RWPE1 (cell line): ENCODE results near the gene OGFOD3.

Experiments used
- CTCF ChIA-PET: fragments of 350-600 bp; sonication (Branson Sonifier 250); formaldehyde crosslinking; extraction: SDS; loops from one replicate; lab custom pipeline; 2021; lab: Yijun Ruan, JAX
- POLR2A ChIA-PET: fragments of 400-600 bp; formaldehyde crosslinking; extraction: SDS; loops from one replicate; lab custom pipeline; 2020; ENCODE audit warnings: antibody characterized with exemption; ENCODE audit not compliant: low non-redundant PET; lab: Yijun Ruan, JAX
- DNase-seq: peaks from one replicate; pipeline ENCODE4 v3.0.0; 2012; ENCODE audit warnings: low spot score
- H3K27ac ChIP-seq: fragments of 450-650 bp; 2 replicates; pipeline ENCODE4 v1.5.1; 2017
- TF ChIP-seq, protein P1 (sequence below): fragments of 450-650 bp; conservative IDR thresholded peaks from 2 replicates; pipeline ENCODE4 v1.5.1; 2017; ENCODE audit warnings: low read depth, mild to moderate bottlenecking

The OGFOD3 gene

DNA sequence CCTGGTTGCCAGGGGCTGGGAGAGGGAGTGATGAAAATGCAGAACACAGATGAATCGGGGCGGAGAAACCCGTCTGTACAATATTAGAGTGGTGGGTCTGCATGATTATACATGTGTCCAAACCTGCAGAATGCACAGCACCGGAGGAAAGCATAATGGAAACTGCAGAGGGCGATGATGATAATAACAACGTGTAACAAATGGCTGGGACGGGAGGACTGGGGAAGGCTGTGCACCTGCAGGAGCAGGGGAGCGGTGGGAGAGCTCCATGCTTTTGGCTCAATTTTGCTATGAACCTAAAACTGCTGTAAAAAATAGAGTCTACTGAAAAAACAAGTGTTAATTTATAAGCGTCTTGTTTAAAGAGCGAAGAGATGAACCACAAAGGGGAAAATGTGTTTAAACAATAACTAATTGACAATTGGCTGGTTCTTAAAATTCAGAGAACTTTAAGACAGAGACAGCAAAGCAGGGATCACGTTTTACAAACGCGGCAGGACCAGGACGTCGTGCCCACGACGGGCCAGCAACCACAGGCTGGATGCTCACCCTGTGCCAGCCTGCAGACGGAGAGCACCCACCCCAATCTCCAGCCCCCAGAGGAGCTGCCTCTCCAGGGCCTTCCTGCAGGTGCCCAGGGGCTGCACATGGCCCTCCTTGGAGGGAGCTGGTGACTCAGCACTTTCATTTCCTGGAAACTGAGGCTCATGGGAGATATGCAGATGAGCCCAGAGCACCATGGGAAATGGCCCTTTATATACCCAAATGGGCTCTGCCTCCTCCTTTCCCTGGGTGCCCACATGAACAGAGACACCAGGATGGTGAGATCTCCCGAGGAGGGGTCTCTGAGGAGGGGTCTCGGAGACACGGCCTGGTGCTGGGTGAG lies 59.7 kb downstream of the OGFOD3 start, which contains the start of gene TEX19:
Gene TEX19 (plus strand): TSS at position 783 of the 886 bp plus-strand sequence. CDS start 2,904 bp downstream, outside the sequence.
- DNase-seq, result no peak
- H3K27ac ChIP-seq, result no peak within 1 kb of the TSS
- TF ChIP-seq, protein P1, sequence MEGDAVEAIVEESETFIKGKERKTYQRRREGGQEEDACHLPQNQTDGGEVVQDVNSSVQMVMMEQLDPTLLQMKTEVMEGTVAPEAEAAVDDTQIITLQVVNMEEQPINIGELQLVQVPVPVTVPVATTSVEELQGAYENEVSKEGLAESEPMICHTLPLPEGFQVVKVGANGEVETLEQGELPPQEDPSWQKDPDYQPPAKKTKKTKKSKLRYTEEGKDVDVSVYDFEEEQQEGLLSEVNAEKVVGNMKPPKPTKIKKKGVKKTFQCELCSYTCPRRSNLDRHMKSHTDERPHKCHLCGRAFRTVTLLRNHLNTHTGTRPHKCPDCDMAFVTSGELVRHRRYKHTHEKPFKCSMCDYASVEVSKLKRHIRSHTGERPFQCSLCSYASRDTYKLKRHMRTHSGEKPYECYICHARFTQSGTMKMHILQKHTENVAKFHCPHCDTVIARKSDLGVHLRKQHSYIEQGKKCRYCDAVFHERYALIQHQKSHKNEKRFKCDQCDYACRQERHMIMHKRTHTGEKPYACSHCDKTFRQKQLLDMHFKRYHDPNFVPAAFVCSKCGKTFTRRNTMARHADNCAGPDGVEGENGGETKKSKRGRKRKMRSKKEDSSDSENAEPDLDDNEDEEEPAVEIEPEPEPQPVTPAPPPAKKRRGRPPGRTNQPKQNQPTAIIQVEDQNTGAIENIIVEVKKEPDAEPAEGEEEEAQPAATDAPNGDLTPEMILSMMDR, result no peak
- ChIA-PET POLR2A (no interaction called here), CTCF (interaction anchor here (0.7 to 0.9 kb wide), 2 partner anchors 178 to 455 kb away, joined by 3 read pairs; no protein-coding TSS in a partner anchor)

DNA sequence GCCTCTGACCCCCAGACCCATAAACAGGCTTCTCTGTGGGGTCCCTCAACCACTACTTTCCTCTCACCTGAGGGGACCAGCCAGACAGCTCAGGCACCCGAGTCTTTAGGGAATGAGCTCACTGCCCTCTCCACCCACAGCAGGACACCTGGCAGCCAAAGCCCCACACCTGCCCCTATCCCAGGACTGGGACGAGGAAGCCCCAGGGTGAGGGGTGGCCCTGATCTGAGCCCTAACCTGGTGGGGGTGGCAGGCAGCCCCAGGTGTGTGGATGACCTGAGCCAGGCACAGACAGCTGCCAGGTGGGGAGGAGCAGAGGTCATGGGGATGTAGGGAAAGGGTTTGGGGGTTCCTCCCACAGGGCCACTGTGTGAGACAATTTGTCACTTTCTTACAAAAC lies 61.0 kb downstream of the OGFOD3 start:
- CTCF ChIA-PET, result interaction anchor here (0.6 to 0.9 kb wide), 2 partner anchors 12 to 179 kb away, joined by 3 read pairs; no protein-coding TSS in a partner anchor
- H3K27ac ChIP-seq, result no peak overlapping the region
- no peak for DNase-seq
- POLR2A ChIA-PET, result no interaction called here
- TF ChIP-seq, protein P1, result no peak

DNA sequence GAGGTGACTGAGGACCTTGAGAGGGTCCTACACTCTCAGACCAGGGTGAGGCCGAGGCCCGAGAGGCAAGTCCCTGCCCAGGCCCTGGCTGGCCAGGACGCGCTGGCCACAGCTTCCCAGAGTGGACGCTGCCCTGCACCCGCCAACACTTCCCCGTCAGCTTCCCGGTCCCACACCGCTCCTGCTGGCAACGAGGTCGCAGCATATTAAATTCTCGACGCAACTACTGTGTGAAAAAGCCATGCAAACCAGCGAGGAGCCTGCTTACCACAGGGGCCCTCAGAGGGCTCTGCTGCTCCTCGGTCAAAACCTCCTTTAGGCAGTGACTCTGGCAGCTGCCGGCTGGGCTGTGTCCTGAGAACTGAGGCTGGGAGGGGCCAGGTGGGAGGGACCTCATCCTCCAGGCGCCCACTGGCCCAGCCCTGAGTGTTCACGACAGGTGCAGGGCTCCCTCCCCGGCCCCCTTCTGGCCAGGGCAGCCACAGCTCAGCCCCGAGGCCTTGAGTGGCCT lies 61.5 kb downstream of the OGFOD3 start:
- ChIA-PET POLR2A (interaction anchor here (0.6 kb wide), 1 partner anchor 23 kb away, joined by 3 read pairs; the partner anchor contains the start of gene SECTM1), CTCF (interaction anchor here (0.8 to 1.5 kb wide), 2 partner anchors 57 to 409 kb away, joined by 3 read pairs; no protein-coding TSS in a partner anchor)
- DNase-seq, result no peak
- TF ChIP-seq, protein P1, result no peak
- H3K27ac ChIP-seq, result peak overlapping the region; percentile 67

- DNase-seq, result peak; percentile 83
- TF ChIP-seq, protein P1, result no peak
- ChIA-PET POLR2A (interaction anchor here (0.6 kb wide), 1 partner anchor 22 kb away, joined by 3 read pairs; the partner anchor contains the start of gene SECTM1), CTCF (interaction anchor here (0.6 to 1.5 kb wide), 3 partner anchors 15 to 410 kb away, joined by 3 to 5 read pairs (median 3); no protein-coding TSS in a partner anchor)
- H3K27ac ChIP-seq, result peak overlapping the region; percentile 67
Observed at GRCh38 chr17:82355770-82356427, 62.5 kb downstream of the OGFOD3 start.

- TF ChIP-seq, protein P1, result no peak
- ChIA-PET CTCF (no interaction called here), POLR2A (no interaction called here)
- no peak for DNase-seq
- H3K27ac ChIP-seq, result peak overlapping the region; percentile 67
Observed at GRCh38 chr17:82354804-82355308, 63.5 kb downstream of the OGFOD3 start.

DNA sequence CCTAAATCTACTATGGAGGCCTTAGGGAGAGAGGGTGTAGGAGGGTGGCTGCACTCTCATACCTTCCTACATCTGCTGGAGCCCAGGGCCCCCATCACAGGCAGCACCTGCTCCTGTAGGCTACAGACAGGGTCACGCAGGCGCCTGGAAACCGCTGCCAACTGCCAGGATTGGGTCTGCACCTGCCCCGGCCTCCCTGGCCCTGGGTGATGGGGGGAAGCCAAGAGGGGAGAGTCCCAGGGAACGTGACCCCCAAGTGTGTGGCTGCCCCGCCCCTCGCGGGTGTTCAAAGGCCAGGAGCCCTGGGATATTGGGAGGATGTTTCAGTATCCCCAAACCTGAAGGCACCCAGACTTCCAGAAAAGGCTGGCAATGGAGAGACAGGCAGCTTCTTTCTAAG lies 64.9 kb downstream of the OGFOD3 start:
- H3K27ac ChIP-seq, result no peak overlapping the region
- POLR2A ChIA-PET, result interaction anchor here (0.7 kb wide), 1 partner anchor 60 kb away, joined by 6 read pairs; no protein-coding TSS in a partner anchor
- TF ChIP-seq, protein P1, result no peak
- CTCF ChIA-PET, result interaction anchor here (0.6 kb wide), 1 partner anchor 253 kb away, joined by 3 read pairs; no protein-coding TSS in a partner anchor
- DNase-seq, result no peak
